K562 treated with DMSO at 1 percent for 4 hours (cell line): ENCODE measurements around the gene HAT1. TPM values are rescaled to one million over a fixed set of nuclear protein-coding genes. Genes with fewer than 3 reads are reported as not detected.

Source experiments
- total RNA-seq: library from RNA; unstranded; fragments of 300-600 nt; gene quantifications from 2 replicates; pipeline ENCODE4 v1.2.3, GENCODE V29; 2022; ENCODE audit not compliant: insufficient read depth

Gene HAT1, protein sequence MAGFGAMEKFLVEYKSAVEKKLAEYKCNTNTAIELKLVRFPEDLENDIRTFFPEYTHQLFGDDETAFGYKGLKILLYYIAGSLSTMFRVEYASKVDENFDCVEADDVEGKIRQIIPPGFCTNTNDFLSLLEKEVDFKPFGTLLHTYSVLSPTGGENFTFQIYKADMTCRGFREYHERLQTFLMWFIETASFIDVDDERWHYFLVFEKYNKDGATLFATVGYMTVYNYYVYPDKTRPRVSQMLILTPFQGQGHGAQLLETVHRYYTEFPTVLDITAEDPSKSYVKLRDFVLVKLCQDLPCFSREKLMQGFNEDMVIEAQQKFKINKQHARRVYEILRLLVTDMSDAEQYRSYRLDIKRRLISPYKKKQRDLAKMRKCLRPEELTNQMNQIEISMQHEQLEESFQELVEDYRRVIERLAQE
- 133 and 135 TPM in 2 replicates for total RNA-seq

DNA sequence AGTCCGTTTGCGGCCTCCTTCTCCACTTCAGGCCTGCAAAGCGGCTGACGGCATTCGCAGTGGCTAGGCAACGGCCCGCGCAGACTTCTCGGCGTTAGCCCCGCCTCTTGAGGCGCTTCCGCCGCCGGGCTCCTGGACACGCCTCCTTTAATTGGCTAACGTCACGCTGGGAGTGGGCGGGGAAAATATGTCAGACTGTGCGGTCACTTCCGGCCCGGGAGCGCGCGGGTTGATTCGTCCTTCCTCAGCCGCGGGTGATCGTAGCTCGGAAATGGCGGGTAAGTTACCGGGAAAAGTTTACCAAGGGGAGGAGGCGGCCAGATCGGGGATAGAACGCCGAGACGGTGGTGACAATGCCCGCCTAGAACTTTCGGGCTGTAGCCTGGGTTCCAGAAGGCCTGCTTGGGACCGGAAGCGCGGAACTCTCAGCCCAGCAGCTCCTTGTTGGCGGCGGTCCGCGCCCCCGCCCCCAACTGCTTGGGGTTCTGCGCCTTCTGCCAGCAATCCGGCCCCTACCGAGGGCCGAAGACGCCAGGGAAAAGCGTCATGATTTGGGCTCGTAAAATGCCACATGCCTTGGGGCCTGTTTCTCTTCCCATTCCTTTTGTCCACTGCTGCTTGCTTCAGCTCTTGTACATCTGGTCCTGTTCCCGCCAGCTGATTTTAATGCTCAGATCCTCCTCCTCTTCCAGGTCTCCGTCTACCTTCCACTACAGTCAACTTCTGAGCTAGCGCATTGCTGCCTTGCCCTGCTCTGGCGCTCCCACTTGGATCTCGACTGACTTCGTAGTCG lies at the start of gene HAT1:
TSS of gene HAT1 (plus strand) at position 232 of the 793 bp plus-strand sequence. CDS start at position 272, 40 bp downstream.

DNA sequence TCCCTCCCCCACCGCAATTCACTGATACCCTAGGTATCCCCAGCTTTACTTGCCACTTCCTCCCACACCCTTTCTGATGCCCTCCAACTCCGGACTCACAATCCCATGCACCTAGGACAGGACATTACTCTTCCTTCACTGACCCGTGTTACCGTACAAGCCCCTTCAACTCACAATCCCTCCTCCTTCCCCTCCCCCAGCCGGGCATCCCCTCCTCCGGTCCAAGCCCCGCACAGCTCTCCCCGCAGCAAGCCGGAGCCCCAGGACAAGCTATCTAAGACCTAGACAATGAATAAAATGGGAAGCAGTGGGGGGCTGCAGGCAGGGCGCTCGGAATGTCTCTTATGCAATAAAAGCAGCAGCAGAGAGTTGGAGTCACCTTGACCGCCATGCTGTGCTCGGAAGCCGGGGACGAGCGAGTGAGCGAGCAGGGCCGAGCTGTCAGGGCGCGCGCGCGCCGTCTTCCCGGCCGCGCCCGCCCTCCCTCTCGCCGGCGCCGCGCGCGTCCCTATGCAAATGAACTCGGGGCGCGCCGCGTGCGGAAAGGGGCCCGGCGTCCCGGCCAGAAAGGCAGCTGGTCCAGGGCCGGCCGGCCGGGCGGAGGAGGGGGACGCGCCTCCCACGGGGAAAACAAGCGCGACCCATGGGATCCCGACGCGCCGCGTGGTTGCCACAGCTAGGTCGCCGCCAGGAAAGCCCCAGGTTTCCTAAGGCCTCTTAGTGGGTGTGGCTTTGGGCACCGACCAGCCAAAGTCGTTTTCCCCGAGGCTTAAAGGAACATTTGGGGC lies 28.2 kb upstream of the HAT1 start, which contains the start of gene SLC25A12:
TSS of gene SLC25A12 (minus strand) at position 421 of the 788 bp plus-strand sequence. CDS start at position 391, 30 bp downstream.

DNA sequence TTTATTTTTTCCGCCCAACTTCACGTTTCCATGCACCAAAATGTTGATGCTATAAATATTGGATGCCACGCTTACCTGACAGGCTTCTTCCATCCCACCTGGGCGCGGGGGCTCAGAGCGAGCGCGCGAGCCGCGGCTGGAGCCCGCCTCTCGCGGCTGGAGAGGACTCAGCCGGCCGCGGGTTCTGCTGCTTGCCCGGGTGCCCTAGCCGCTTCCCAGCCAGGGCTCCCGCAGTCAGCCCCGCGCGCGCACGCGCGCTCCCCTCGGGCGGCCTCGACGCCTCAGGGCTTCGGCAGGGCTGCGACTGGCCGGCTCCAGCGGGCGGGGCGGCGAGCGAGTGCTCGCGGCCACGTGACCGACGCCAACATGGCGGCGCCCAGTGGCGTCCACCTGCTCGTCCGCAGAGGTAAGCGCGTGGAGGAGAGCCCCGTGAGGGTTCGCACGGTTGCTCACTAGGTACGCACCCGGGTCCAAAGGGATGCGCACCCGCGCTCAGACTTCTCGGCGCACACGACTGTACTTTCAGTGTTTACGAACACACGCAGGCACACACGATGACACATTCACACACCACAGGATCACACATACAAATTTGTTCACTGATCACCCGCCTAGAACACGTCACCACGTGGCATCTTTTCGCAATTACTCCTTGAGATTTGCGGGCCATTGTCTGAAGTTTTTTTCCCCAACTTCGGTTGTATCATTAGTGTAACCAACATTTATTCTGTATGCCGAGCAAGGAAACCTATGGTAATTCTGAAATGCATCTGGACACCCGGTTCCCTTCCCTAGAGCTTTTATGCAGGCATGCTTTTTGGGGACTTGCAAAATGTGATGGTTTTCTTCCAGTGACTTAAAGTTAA lies 77.6 kb downstream of the HAT1 start, which contains the start of gene METAP1D:
TSS of gene METAP1D (plus strand) at position 350 of the 866 bp plus-strand sequence. CDS start at position 367, 17 bp downstream.

Other genes with a start within 250 kb of the HAT1 start
- gene DYNC1I2, start 235.0 kb upstream of the HAT1 start, total RNA-seq: 48.0 and 58.9 TPM in 2 replicates
- gene SLC25A12, start 28.2 kb upstream of the HAT1 start, total RNA-seq: 7.7 and 8.3 TPM in 2 replicates
- 9.9 and 42.4 TPM in 2 replicates for gene METAP1D, start 77.5 kb downstream of the HAT1 start, total RNA-seq
- 8.1 and 12.3 TPM in 2 replicates for gene DLX1, start 163.0 kb downstream of the HAT1 start, total RNA-seq
- gene DLX2, start 180.4 kb downstream of the HAT1 start, total RNA-seq: 9.7 and 10.0 TPM in 2 replicates